Activated CD8-positive, alpha-beta memory T cell treated with anti-CD3 and anti-CD28 coated beads for 4 hours (primary cell): Measurements from ENCODE around the gene MNX1.

Experiments used
- DNase-seq, 2 donors: peaks; one replicate each; pipeline ENCODE4 v3.0.0-alpha.2; 2020; ENCODE audit warnings: low read depth in 2 of 2

MNX1 gene

GRCh38 chr7:156969972-156970420 is 40.5 kb downstream of the MNX1 start:
- DNase-seq, result no peak

- no peak for DNase-seq
These were observed 42.3 kb downstream of the MNX1 start for GRCh38 chr7:156968183-156968582.

- DNase-seq, result no peak
These were observed 44.1 kb downstream of the MNX1 start for GRCh38 chr7:156966387-156966786.

GRCh38 chr7:156964971-156965370 is 45.5 kb downstream of the MNX1 start:
- DNase-seq, result no peak

GRCh38 chr7:156963472-156963871 is 47.0 kb downstream of the MNX1 start:
- no peak for DNase-seq

GRCh38 chr7:156962897-156963296 is 47.6 kb downstream of the MNX1 start:
- DNase-seq, result no peak

- DNase-seq, result no peak
These were observed 48.3 kb downstream of the MNX1 start for GRCh38 chr7:156962145-156962544.

GRCh38 chr7:156956727-156957126 is 53.7 kb downstream of the MNX1 start:
- no peak for DNase-seq

- DNase-seq, result no peak
These were observed 55.5 kb downstream of the MNX1 start for GRCh38 chr7:156954941-156955340.
